ENCODE results near the gene EIF4B.
A peak's percentile ranks its signal among the peaks of the same experiment; 100 is the strongest.

The EIF4B gene

DNA sequence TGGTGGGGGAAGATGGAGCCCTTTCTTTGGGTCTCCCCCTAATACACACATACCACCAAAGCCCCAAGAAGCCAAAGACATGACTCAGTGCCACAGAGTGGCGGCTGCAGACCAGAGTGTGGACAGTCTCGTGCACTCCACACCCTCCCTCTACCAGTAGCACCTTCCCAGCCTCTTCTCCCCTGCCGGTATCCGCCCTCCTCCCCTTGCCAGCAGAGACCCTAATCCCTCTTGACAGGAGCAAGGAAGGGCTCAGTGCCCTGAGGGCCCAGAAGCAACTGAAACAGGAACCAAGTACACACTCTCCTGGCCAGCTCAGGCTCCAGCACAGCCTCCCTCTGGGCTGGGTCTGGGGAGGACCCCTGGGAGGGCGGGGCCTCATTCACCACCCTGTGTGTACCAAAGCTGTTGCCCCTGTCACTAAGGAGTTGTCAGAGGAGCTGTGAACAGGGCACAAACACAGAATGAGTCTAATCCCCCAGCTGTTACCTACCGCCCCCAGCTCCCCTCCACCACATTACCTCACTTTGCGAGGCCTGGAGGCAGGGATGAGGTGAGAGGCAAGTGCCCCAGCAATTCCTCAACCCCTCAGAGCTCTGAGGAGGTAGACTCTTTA, 64.7 kb downstream of the EIF4B start:
- no peak for DNase-seq (ENCODE audit: low read depth)

DNA sequence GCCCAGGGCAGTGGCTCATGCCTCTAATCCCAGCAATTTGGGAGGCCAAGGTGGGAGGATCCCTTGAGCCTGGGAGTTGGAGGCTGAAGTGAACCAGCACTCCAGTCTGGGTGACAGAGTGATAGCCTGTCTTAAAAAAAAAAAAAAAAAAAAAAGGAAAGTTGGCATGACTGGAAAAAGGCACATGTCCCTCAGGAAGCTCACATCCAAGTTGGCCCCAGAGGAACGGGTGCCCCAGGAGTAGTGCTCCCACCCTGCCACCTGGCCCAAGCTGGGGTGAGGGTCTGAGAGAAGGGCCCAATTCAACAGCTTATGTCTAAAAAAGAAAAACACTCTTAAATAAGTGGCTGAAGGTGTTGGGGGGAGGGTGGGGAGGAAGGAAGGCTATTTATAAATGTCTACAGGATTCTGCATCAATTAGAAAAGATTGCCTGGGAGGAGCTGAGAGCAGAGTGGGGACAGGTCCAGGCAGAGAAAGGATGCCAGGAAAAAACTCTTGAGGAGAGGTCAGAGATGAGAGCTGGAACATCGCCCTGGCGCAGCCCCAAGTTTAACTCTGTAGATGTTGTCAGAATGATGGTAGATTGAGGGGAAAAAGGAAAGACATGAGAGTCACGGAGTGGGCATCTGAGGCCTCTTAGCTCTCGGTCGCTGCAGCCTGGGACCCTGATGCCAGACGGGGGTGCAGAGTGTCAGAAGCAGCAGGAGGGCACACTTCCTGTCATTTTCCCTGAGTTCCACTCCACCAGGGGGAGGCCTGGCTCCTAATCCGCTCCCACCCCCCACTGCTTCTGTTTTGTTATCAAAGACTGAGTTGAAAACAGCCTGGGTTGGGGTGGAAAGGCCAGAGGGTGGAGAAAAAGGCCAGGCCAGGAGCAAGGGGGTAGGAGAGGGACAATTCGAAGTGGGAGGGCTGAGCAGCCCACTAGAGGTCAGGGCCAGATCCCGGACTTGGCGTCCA, 65.6 kb downstream of the EIF4B start:
- no peak for DNase-seq (ENCODE audit: low read depth)

DNA sequence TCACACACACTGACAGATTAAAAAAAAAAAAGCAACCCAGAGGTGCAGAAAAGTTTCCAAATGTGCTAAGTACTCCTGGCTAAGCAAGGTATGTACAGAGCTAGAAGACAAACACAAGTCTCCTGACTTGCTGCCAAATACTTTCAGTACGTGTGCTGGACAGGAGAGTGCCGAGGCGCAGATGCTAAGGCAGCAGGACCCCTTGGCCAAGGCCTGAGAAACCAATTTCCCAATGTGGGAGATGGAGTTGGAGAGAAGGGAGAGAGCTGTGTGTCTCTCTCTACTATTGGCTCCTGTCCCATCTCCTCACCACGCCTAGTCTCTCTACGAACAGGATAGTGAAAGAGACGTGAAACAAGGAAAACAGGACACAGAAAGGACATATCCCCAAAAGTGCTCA, 67.6 kb downstream of the EIF4B start:
- DNase-seq (ENCODE audit: low read depth) = no peak

DNA sequence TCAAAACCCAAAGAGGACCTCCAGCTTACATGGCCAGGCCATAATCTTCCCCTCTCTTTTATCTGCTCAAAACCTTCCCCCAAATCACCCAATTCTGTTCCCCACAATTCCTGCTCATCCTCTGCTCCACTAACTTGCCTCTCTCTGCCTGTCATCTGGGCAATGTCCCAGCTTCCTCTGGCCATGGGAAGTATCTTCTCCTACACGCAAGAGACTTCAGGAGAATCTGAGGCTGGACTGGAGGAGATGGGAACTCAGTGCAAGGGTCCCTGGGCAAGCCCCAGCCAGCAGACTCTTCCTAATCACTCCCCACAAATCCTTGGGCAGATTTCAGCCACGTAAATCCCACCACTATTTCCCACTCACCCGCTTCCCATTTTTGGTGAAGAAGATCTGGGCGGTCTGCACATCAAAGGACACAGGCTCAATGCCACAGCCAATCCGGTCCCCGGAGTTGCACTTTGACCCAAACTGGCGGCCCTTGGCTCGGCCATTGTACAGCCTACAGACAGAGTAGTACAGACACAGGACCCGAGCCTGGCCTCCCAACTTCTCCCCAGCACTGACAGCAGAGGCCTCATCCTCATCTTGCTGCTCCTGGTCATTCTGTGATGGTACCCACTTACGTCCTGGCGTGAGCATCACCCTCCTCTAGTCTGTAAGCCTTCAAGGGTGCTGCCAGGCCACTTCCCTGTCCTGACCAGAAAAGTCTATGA, 68.2 kb downstream of the EIF4B start:
- no peak for DNase-seq (ENCODE audit: low read depth)

DNA sequence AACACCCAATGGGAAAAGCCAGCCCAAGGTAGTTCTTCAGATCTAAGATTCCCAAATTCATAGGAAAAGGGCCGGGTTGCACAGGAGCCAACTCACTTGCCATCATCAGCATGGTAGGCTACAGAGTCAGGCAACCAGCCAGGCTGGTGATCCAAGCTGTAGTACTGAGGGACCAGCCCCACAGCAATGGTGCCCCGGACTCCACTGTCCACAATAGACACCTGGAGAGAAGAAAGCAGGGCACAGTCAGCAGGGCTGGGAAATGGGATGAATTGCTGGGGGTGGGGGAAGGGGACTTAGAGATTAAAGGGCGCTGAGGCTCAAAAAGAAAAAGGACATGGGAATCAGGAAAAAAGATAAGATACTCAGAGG, 68.7 kb downstream of the EIF4B start:
- DNase-seq (ENCODE audit: low read depth) = no peak

DNA sequence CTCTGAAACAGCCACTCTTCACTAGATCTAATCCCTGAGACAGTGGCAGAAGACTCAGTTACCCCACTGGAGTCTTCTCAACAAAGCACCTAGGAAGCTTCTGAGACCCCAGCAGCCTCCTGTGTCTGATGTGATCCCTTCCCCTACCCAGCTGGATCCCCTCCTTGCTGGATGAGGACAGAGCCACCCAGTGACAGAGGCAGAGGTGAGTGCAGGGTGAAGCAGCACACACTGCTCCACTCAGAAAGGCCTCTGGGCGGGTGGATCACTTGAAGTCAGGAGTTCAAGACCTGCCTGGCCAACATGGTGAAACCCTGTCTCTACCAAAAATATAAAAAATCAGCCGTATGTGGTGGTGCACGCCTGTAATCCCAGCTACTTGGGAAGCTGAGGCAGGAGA, 70.2 kb downstream of the EIF4B start:
- DNase-seq (ENCODE audit: low read depth) = no peak

DNA sequence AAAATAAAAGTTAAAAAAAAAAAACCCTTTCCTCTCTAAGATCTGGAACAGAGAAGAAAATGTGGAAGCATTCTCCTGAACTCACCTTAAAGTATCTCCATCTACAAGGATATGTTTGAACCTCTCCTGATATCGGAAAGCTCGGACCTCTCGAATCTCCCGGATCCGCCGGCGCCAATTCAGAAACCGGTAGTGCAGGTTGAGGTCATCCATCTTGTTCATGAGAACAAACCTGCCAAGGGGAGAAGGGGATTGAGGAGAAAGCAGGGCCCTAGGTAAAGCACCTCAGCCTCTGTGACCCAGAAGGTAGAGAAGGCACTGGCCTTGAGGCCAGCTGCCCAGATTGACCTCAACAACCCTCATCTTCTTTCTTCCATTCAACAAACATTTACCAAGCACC, 70.8 kb downstream of the EIF4B start:
- DNase-seq (ENCODE audit: low read depth) = no peak

DNA sequence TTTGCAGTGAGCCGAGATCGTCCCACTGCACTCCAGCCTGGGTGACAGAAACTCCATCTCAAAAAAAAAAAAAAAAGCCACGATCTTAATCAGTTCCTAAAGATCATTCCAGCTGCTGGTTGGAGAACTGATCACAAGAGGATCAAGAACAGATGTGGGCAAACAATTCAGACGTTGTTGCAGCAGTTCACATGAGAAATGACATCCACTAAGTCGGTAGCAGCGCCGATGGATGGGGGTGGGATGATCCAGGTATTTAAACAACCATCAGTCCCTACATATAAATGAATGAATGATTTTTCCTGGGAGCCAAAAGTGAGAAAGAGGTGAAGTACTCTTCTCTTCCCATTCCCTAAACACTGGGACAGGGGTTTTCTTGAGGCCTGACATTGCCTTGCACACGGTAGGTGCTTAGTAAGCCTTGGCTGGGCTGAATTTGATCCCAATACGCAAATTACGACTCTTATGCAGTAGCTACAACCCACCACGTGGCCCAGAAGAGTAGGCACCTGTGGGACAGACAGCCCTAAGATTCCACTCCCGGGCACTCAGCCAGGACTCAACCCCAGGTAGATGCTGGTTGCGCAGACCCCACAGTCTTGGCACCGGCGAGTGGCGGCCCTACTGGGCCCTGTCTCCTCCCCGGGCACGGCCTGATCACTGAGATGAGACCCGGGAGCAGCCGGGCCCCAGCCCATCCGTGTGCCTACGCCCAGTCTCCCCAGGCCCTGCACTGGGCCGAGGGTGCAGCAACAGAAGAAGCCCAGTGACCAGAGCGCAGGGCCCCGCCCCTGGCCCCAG, 72.4 kb downstream of the EIF4B start:
- no peak for DNase-seq (ENCODE audit: low read depth)

DNA sequence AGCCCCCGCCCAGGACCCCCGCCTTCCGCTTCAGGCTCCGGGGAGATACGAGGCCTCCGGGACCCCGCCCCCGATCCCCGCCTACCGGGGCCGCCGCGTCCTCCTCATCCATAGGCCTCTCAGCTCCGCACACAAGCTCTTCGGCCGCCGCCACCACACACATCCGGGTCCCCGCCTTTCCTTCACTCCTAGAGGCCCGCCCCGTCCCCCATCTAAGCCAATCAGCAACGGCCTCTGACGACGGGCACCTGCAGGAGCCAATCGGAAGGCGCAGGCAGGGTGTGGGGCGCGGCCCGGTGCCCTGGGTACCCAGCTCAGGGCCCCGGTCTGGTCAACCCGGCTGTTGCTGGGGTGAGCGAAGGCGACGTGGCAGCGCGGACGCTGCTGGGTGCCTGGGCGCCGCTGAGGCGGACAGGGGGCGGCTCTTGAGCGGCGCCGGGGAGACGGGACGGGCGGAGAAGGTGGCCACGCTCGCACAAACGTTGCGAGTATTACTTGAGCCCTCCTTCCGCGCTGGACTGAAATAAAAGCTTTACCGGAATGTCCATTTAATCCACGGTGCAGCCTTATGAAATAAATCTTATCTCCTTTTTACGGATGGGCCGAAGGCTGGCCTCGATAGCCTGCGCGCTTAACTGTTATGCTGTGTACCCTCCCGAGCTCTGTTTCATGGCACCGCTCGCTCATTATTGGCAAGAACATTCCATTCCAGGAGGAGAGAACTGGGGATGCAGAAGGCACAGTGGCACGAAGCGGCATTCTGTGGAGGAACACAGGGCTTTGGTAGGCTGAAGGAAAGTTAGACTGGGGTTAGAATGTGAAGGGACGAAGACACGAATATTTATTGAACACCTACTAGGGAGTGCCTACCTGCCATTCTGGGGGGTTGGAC, 73.2 kb downstream of the EIF4B start, which contains the start of gene SPRYD3:
SPRYD3 (minus strand) TSS at position 165 of the 892 bp plus-strand sequence; CDS start at position 108, 57 bp downstream.
- peak; percentile 96 for DNase-seq (ENCODE audit: low read depth)

DNA sequence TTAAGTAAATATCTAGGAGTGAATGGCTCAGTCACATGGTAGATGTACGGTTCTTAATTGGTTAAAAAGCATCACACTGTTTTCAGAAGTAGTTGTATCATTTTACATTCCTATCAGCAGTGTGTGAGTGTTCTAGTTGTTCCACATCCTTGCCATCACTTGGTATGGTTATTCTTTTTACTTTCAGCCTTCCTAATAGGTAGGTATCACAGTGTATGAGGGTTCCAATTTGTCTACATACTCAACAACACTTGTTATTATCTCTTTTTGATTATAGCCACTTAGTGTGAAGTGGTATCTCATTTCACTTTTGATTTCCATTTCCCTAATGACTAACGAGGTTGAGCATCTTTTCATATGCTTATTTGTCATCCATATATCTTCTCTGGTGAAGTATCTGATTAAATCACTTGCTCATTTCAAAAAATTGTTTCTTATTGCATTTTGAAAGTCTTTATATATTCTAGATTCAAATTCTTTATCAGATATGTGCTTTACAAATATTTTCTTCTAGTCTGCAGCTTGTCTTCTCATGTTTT, 76.5 kb downstream of the EIF4B start:
- no peak for DNase-seq (ENCODE audit: low read depth)

DNA sequence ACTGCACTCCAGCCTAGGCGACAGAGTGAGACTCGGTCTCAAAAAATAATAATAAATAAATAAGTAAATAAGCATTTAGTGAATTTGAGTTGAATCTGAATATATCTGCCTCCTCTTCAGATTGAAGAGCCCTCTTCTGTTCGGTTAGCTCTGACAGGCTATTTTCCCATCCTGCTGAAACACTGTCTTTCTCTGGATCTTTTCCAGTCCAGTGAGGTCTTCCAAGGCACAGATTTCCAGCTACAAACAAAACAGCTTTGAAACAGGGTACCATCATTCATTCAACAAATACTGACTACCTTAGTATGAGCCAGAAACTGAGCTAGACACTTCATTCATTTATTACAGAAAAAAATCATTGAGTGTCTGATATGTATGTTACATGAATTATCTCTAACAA, 80.1 kb downstream of the EIF4B start:
- DNase-seq (ENCODE audit: low read depth) = no peak

DNA sequence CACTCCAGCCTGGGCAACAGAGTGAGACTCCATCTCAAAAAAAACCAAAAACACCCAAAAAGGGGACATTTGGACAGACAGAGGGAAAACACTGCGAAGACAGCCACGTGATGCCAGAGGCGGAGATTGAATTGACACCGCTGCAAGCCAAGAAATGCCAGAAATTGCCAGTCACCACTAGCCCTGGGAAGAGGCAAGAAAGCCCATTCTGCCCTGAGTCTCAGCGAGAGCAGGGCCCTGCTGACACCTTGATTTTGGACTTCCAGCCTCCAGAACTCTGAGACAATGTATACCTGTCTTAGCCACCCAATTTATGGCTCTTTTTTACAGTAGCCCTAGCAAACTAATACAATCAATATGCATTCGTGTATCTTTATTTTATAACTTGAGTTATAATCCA, 83.8 kb downstream of the EIF4B start:
- DNase-seq (ENCODE audit: low read depth) = no peak

DNA sequence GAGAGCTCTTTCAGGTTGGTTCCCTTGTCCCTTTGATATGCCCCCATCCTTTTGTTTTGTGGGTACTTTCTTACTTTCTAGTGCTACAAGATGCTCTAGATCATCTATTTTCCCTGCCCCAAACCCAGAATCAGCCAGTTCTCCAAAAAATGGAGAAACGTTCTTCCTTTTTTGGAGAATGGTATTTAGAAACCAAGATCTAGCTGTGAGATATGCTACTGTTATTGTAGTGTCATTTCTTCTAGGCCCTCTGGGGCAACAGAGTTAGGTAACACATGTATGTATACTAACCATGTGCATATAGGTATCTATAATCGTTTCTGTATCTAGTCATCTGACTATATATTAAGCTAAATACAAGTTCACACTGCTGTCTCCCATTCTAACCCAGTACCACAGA, 84.3 kb downstream of the EIF4B start:
- no peak for DNase-seq (ENCODE audit: low read depth)

DNA sequence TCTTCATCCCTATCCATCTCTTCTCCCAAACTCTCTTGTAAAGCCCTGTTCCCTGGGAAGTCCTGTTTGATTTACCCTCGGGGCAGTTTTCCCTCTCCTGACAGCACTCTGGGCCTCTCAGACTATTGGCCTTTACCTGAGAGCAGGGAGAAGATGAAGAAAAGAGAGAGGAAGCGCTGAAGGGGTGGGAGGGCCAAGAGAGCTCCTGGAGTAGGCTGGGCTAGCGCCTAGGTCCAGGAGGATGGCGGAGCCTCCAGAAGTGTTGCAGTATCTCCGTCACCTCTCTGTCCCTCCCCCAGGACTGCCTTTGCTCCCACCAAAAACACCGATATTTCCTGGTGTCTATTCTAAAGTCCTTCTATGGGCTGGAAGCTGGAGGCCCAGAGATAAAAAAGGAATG, 85.5 kb downstream of the EIF4B start:
- no peak for DNase-seq (ENCODE audit: low read depth)
